ENCODE measurements around the gene SOAT2. TPM values are rescaled to one million over a fixed set of nuclear protein-coding genes. Genes with fewer than 3 reads are reported as not detected.

SOAT2 gene
- total RNA-seq, 1 donor from 2014 or later, result not detected

DNA sequence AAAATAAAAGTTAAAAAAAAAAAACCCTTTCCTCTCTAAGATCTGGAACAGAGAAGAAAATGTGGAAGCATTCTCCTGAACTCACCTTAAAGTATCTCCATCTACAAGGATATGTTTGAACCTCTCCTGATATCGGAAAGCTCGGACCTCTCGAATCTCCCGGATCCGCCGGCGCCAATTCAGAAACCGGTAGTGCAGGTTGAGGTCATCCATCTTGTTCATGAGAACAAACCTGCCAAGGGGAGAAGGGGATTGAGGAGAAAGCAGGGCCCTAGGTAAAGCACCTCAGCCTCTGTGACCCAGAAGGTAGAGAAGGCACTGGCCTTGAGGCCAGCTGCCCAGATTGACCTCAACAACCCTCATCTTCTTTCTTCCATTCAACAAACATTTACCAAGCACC lies 26.3 kb upstream of the SOAT2 start:
- no peak for DNase-seq (ENCODE audit: low read depth)
- TF ChIP-seq CTCF (IDR thresholded peaks at IDR 0.05; ENCODE audit: insufficient read depth, low read length, severe bottlenecking), result no peak
- no peaks in the 10 kb centered on the region for H3K27me3 ChIP-seq (ENCODE audit: control insufficient read depth, insufficient read depth, low read length)
- no peak overlapping the region for H3K4me3 ChIP-seq (ENCODE audit: low read depth, low read length)
- no peak for FAIRE-seq
- H3K36me3 ChIP-seq (ENCODE audit: control insufficient read depth, insufficient read depth, low read length), result peaks cover 21% of the 10 kb centered on the region

DNA sequence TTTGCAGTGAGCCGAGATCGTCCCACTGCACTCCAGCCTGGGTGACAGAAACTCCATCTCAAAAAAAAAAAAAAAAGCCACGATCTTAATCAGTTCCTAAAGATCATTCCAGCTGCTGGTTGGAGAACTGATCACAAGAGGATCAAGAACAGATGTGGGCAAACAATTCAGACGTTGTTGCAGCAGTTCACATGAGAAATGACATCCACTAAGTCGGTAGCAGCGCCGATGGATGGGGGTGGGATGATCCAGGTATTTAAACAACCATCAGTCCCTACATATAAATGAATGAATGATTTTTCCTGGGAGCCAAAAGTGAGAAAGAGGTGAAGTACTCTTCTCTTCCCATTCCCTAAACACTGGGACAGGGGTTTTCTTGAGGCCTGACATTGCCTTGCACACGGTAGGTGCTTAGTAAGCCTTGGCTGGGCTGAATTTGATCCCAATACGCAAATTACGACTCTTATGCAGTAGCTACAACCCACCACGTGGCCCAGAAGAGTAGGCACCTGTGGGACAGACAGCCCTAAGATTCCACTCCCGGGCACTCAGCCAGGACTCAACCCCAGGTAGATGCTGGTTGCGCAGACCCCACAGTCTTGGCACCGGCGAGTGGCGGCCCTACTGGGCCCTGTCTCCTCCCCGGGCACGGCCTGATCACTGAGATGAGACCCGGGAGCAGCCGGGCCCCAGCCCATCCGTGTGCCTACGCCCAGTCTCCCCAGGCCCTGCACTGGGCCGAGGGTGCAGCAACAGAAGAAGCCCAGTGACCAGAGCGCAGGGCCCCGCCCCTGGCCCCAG lies 24.7 kb upstream of the SOAT2 start:
- DNase-seq (ENCODE audit: low read depth) (peak; percentile 37), FAIRE-seq (no peak)
- H3K27me3 ChIP-seq (ENCODE audit: control insufficient read depth, insufficient read depth, low read length), result no peaks in the 10 kb centered on the region

DNA sequence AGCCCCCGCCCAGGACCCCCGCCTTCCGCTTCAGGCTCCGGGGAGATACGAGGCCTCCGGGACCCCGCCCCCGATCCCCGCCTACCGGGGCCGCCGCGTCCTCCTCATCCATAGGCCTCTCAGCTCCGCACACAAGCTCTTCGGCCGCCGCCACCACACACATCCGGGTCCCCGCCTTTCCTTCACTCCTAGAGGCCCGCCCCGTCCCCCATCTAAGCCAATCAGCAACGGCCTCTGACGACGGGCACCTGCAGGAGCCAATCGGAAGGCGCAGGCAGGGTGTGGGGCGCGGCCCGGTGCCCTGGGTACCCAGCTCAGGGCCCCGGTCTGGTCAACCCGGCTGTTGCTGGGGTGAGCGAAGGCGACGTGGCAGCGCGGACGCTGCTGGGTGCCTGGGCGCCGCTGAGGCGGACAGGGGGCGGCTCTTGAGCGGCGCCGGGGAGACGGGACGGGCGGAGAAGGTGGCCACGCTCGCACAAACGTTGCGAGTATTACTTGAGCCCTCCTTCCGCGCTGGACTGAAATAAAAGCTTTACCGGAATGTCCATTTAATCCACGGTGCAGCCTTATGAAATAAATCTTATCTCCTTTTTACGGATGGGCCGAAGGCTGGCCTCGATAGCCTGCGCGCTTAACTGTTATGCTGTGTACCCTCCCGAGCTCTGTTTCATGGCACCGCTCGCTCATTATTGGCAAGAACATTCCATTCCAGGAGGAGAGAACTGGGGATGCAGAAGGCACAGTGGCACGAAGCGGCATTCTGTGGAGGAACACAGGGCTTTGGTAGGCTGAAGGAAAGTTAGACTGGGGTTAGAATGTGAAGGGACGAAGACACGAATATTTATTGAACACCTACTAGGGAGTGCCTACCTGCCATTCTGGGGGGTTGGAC lies 23.8 kb upstream of the SOAT2 start, which contains the start of gene SPRYD3:
TSS of gene SPRYD3 (minus strand) at position 165 of the 892 bp plus-strand sequence. CDS start at position 108, 57 bp downstream.
- Histone ChIP-seq H3K27me3 (ENCODE audit: control insufficient read depth, insufficient read depth, low read length) (no peaks in the 10 kb centered on the region), H3K4me3 (ENCODE audit: low read depth, low read length) (peak within 1 kb of the TSS; percentile 56), H3K36me3 (ENCODE audit: control insufficient read depth, insufficient read depth, low read length) (peaks cover 15% of the 10 kb centered on the region)
- peak; percentile 77 for DNase-seq (ENCODE audit: low read depth)
- FAIRE-seq, result no peak
- no peak for TF ChIP-seq CTCF (IDR thresholded peaks at IDR 0.05; ENCODE audit: insufficient read depth, low read length, severe bottlenecking)

More for the DNA sequence above, 24.7 kb upstream of the SOAT2 start:
- H3K4me3 ChIP-seq (ENCODE audit: low read depth, low read length), result peak overlapping the region; percentile 56
- peaks cover 20% of the 10 kb centered on the region for H3K36me3 ChIP-seq (ENCODE audit: control insufficient read depth, insufficient read depth, low read length)
- no peak for TF ChIP-seq CTCF (IDR thresholded peaks at IDR 0.05; ENCODE audit: insufficient read depth, low read length, severe bottlenecking)

GRCh38 chr12:53082637-53083175 lies 20.6 kb upstream of the SOAT2 start:
- no peaks in the 10 kb centered on the region for H3K36me3 ChIP-seq (ENCODE audit: control insufficient read depth, insufficient read depth, low read length)
- no peaks in the 10 kb centered on the region for H3K27me3 ChIP-seq (ENCODE audit: control insufficient read depth, insufficient read depth, low read length)
- no peak overlapping the region for H3K4me3 ChIP-seq (ENCODE audit: low read depth, low read length)
- DNase-seq (ENCODE audit: low read depth) (no peak), FAIRE-seq (no peak)
- no peak for TF ChIP-seq CTCF (IDR thresholded peaks at IDR 0.05; ENCODE audit: insufficient read depth, low read length, severe bottlenecking)

DNA sequence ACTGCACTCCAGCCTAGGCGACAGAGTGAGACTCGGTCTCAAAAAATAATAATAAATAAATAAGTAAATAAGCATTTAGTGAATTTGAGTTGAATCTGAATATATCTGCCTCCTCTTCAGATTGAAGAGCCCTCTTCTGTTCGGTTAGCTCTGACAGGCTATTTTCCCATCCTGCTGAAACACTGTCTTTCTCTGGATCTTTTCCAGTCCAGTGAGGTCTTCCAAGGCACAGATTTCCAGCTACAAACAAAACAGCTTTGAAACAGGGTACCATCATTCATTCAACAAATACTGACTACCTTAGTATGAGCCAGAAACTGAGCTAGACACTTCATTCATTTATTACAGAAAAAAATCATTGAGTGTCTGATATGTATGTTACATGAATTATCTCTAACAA lies 16.9 kb upstream of the SOAT2 start:
- no peaks in the 10 kb centered on the region for H3K36me3 ChIP-seq (ENCODE audit: control insufficient read depth, insufficient read depth, low read length)
- no peak for TF ChIP-seq CTCF (IDR thresholded peaks at IDR 0.05; ENCODE audit: insufficient read depth, low read length, severe bottlenecking)

More for the DNA sequence above, 16.9 kb upstream of the SOAT2 start:
- DNase-seq (ENCODE audit: low read depth), result no peak
- no peak for FAIRE-seq
- no peaks in the 10 kb centered on the region for H3K27me3 ChIP-seq (ENCODE audit: control insufficient read depth, insufficient read depth, low read length)
- H3K4me3 ChIP-seq (ENCODE audit: low read depth, low read length), result no peak overlapping the region
